HepG2 (cell line): ENCODE data around the gene DHRS1. TPM values are rescaled to one million over a fixed set of nuclear protein-coding genes. Genes with fewer than 3 reads are reported as not detected.

Experiments used
- ARNTL ChIP-seq: sonication (generic); formaldehyde crosslinking; IDR thresholded peaks from 2 replicates; pipeline ENCODE4 v1.4.0; 2020; ENCODE audit warnings: mild to moderate bottlenecking, missing genetic modification reagents
- ATM ChIP-seq: fragments of 450-650 bp; IDR thresholded peaks from 2 replicates; pipeline ENCODE4 v1.7.1; 2017; ENCODE audit warnings: mild to moderate bottlenecking, borderline replicate concordance
- E2F1 ChIP-seq: sonication (generic); formaldehyde crosslinking; IDR thresholded peaks from 2 replicates; pipeline ENCODE4 v1.5.0; 2020; ENCODE audit warnings: missing genetic modification reagents
- E2F2 ChIP-seq: sonication (generic); formaldehyde crosslinking; IDR thresholded peaks from 2 replicates; pipeline ENCODE4 v1.4.0; 2020; ENCODE audit warnings: missing genetic modification reagents, borderline replicate concordance
- ELF1 ChIP-seq: sonication (generic); formaldehyde crosslinking; IDR thresholded peaks from 2 replicates; pipeline ENCODE4 v1.4.0; 2020; ENCODE audit warnings: missing genetic modification reagents
- KDM1A ChIP-seq: IDR thresholded peaks from 2 replicates; pipeline ENCODE4 v1.6.1; 2016; ENCODE audit warnings: missing compliant biosample characterization
- NR2F2 ChIP-seq: IDR thresholded peaks from 2 replicates; pipeline ENCODE4 v1.6.1; 2012; ENCODE audit warnings: low read depth, inconsistent platforms, borderline replicate concordance
- RAD51 ChIP-seq: fragments of 450-650 bp; IDR thresholded peaks from 2 replicates; pipeline ENCODE4 v1.6.1; 2016; ENCODE audit warnings: borderline replicate concordance
- RCOR2 ChIP-seq: IDR thresholded peaks from 2 replicates; pipeline ENCODE4 v1.6.1; 2016; ENCODE audit warnings: missing biosample characterization, missing genetic modification reagents
- RFX5 ChIP-seq: IDR thresholded peaks from 2 replicates; pipeline ENCODE4 v1.6.1; 2011; ENCODE audit warnings: low read depth, low read length, improper control_type of control experiment
- SMC3 ChIP-seq: IDR thresholded peaks from 2 replicates; pipeline ENCODE4 v1.6.1; 2011; ENCODE audit warnings: low read length, improper control_type of control experiment
- TRIM22 ChIP-seq: fragments of 450-650 bp; IDR thresholded peaks from 2 replicates; pipeline ENCODE4 v1.6.1; 2017
- ZBTB14 ChIP-seq: sonication (generic); formaldehyde crosslinking; IDR thresholded peaks from 2 replicates; pipeline ENCODE4 v1.4.0; 2020; ENCODE audit warnings: missing genetic modification reagents
- ZNF292 ChIP-seq: sonication (generic); formaldehyde crosslinking; IDR thresholded peaks from 2 replicates; pipeline ENCODE4 v1.8.1; 2022; ENCODE audit warnings: mild to moderate bottlenecking, low read depth, missing genetic modification reagents, borderline replicate concordance
- ZNF317 ChIP-seq: sonication (generic); formaldehyde crosslinking; IDR thresholded peaks from 2 replicates; pipeline ENCODE4 v1.5.0; 2020; ENCODE audit warnings: mild to moderate bottlenecking, missing genetic modification reagents
- ZNF501 ChIP-seq: sonication (generic); formaldehyde crosslinking; IDR thresholded peaks from 2 replicates; pipeline ENCODE4 v1.5.1; 2020; ENCODE audit warnings: mild to moderate bottlenecking, moderate library complexity, missing genetic modification reagents
- ZNF546 ChIP-seq: sonication (generic); formaldehyde crosslinking; conservative IDR thresholded peaks from 2 replicates; pipeline ENCODE4 v1.8.1; 2023; ENCODE audit warnings: mild to moderate bottlenecking, missing genetic modification reagents
- ZNF652 ChIP-seq: IDR thresholded peaks from 2 replicates; pipeline ENCODE4 v1.6.1; 2016; ENCODE audit warnings: low read depth, borderline replicate concordance
- ZNF740 ChIP-seq: sonication (generic); formaldehyde crosslinking; IDR thresholded peaks from 2 replicates; pipeline ENCODE4 v1.4.0; 2020; ENCODE audit warnings: missing genetic modification reagents
- ZNF761 ChIP-seq: sonication (generic); formaldehyde crosslinking; conservative IDR thresholded peaks from 2 replicates; pipeline ENCODE4 v1.4.0; 2020; ENCODE audit warnings: mild to moderate bottlenecking, missing genetic modification reagents
- polyA plus RNA-seq, 8 experiments: library from polyadenylated mRNA; depleted of rRNA in 3 of 8; stranded (reverse) in 7 of 8; unstranded in 1 of 8; fragments of >200 nt; fragmentation: Illumina TruSeq in 4 of 8; extraction: Trizol in 4 of 8; gene quantifications; 2 replicates each; pipeline versions ENCODE4 v1.2.1 to v1.2.3, GENCODE V29; 2011 to 2016; ENCODE audit warnings: low read depth in 4 of 8, missing spikeins in 1 of 8, mixed read lengths in 1 of 8; ENCODE audit not compliant: insufficient read depth in 1 of 8
- total RNA-seq, 5 experiments: library from RNA; depleted of rRNA; stranded (reverse); fragments of >200 nt; fragmentation: Illumina TruSeq; extraction: Trizol; gene quantifications; 2 replicates each; pipeline ENCODE4 v1.2.3, GENCODE V29; 2016; ENCODE audit warnings: low read depth in 1 of 5
- TF ChIP-seq, protein P1 (sequence below): sonication (generic); formaldehyde crosslinking; IDR thresholded peaks from 2 replicates; pipeline ENCODE4 v1.4.0; 2020; ENCODE audit warnings: missing genetic modification reagents
- TF ChIP-seq, protein P2 (sequence below): IDR thresholded peaks from 2 replicates; pipeline ENCODE4 v1.6.1; 2016; ENCODE audit warnings: missing compliant biosample characterization, missing genetic modification reagents, borderline replicate concordance

DHRS1 gene
- total and polyA plus RNA-seq, 2 of the 13 experiments (the other 11 are each of a cell fraction or from before 2014, with no cell fraction given) = 49.8 to 60.8 TPM

- TF ChIP-seq TRIM22 (no peak), SMC3 (peak; percentile 75), RAD51 (no peak; the same call in 1 of the 2 replicates), ARNTL (CRISPR knock-in tag) (peak; percentile 84), ATM (no peak; the same call in 1 of the 2 replicates), ZNF761 (CRISPR knock-in tag) (peak; percentile 96), NR2F2 (no peak), ZNF546 (CRISPR knock-in tag) (peak; percentile 93), RCOR2 (peak; percentile 83; the same call in 1 of the 2 replicates), E2F1 (CRISPR knock-in tag) (no peak), ZNF652 (CRISPR knock-in tag) (peak; percentile 52; the same call in 1 of the 2 replicates), ELF1 (CRISPR knock-in tag) (peak; percentile 66), KDM1A (CRISPR knock-in tag) (peak; percentile 73; the same call in 1 of the 2 replicates), ZNF317 (CRISPR knock-in tag) (peak; percentile 93), RFX5 (peak; percentile 39; the same call in 1 of the 2 replicates), ZBTB14 (CRISPR knock-in tag) (no peak), ZNF501 (CRISPR knock-in tag) (peak; percentile 96), ZNF292 (CRISPR knock-in tag) (peak; percentile 87; the same call in 1 of the 2 replicates), ZNF740 (CRISPR knock-in tag) (no peak), E2F2 (CRISPR knock-in tag) (no peak)
- TF ChIP-seq, protein P1, sequence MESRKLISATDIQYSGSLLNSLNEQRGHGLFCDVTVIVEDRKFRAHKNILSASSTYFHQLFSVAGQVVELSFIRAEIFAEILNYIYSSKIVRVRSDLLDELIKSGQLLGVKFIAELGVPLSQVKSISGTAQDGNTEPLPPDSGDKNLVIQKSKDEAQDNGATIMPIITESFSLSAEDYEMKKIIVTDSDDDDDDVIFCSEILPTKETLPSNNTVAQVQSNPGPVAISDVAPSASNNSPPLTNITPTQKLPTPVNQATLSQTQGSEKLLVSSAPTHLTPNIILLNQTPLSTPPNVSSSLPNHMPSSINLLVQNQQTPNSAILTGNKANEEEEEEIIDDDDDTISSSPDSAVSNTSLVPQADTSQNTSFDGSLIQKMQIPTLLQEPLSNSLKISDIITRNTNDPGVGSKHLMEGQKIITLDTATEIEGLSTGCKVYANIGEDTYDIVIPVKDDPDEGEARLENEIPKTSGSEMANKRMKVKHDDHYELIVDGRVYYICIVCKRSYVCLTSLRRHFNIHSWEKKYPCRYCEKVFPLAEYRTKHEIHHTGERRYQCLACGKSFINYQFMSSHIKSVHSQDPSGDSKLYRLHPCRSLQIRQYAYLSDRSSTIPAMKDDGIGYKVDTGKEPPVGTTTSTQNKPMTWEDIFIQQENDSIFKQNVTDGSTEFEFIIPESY (CRISPR knock-in tag) = peak; percentile 56
- TF ChIP-seq, protein P2, sequence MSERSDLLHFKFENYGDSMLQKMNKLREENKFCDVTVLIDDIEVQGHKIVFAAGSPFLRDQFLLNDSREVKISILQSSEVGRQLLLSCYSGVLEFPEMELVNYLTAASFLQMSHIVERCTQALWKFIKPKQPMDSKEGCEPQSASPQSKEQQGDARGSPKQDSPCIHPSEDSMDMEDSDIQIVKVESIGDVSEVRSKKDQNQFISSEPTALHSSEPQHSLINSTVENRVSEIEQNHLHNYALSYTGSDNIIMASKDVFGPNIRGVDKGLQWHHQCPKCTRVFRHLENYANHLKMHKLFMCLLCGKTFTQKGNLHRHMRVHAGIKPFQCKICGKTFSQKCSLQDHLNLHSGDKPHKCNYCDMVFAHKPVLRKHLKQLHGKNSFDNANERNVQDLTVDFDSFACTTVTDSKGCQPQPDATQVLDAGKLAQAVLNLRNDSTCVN (CRISPR knock-in tag) = peak; percentile 87; the same call in 1 of the 2 replicates
These were observed 8.2 kb upstream of the DHRS1 start, which contains the start of gene CIDEB (continued) for GRCh38 chr14:24307575-24308341.
